ENCODE results near the gene ADAMTS2. TPM values are rescaled to one million over a fixed set of nuclear protein-coding genes. Genes with fewer than 3 reads are reported as not detected.

ADAMTS2 gene
- total and polyA plus RNA-seq, 2 of the 8 experiments (the other 6 are each of a cell fraction or from before 2014, with no cell fraction given), result 6.6 to 7.3 TPM

- H3K79me1 ChIP-seq (ENCODE audit: low read depth, low read length), result no peaks in the 10 kb centered on the region; the same call in 1 of the 2 replicates
- no peaks in the 10 kb centered on the region for H3K79me2 ChIP-seq (ENCODE audit: control insufficient read depth in 1 of 2, insufficient read depth in 2 of 2, low read length in 2 of 2)
- no peak overlapping the region for H2AK5ac ChIP-seq (ENCODE audit: low read depth, low read length)
- no peak overlapping the region for H4K91ac ChIP-seq (replicated peaks; ENCODE audit: insufficient read length, low read length)
- ChIA-PET CTCF (ENCODE audit: partially characterized antibody) (interaction anchor here (1.0 kb wide), 1 partner anchor 128 kb away, joined by 3 read pairs; no protein-coding TSS in a partner anchor), POLR2A (ENCODE audit: partially characterized antibody) (no interaction called here)
- no peaks in the 10 kb centered on the region for H3K4me1 ChIP-seq (replicated peaks in 1 of 4; ENCODE audit: control insufficient read depth in 3 of 4, insufficient read depth in 4 of 4, low read length in 3 of 4)
- no peak overlapping the region for H2BK20ac ChIP-seq (ENCODE audit: low read length)
- DNase-seq (ENCODE audit: low read depth in 1 of 2, low spot score in 2 of 2), result no peak
- no peak overlapping the region for H2AFZ ChIP-seq (ENCODE audit: low read length)
- H3K56ac ChIP-seq (replicated peaks; ENCODE audit: insufficient read length, low read depth, low read length), result no peak overlapping the region
- H3K9me3 ChIP-seq (ENCODE audit: insufficient read depth in 2 of 2, low read depth in 1 of 2, low read length in 1 of 2), result no peaks in the 10 kb centered on the region
- H4K8ac ChIP-seq (ENCODE audit: extremely low read depth, insufficient read depth, low read length), result no peak overlapping the region
- TF ChIP-seq BACH1 (IDR thresholded peaks at IDR 0.05; ENCODE audit: low read length), result no peak
- TF ChIP-seq POU5F1 (IDR thresholded peaks at IDR 0.05; ENCODE audit: low read depth, low read length), result no peak
- no peak for TF ChIP-seq FOSL1 (IDR thresholded peaks at IDR 0.05; ENCODE audit: insufficient read depth, low read depth, low read length)
- no peak for TF ChIP-seq CTBP2 (IDR thresholded peaks at IDR 0.05; ENCODE audit: borderline replicate concordance, insufficient read depth, insufficient read length, low read length)
- no peak for TF ChIP-seq RNF2 (IDR thresholded peaks at IDR 0.05; ENCODE audit: borderline replicate concordance, low read depth, low read length, missing control alignments, poor library complexity, severe bottlenecking)
- TF ChIP-seq POLR2AphosphoS5 (IDR thresholded peaks at IDR 0.05; ENCODE audit: low read depth, low read length), result no peak
- TF ChIP-seq SP4 (IDR thresholded peaks at IDR 0.05; ENCODE audit: low read length), result no peak
- no peak for TF ChIP-seq CHD2 (IDR thresholded peaks at IDR 0.05; ENCODE audit: low read length)
- TF ChIP-seq SRF (IDR thresholded peaks at IDR 0.05; ENCODE audit: low read depth, low read length), result no peak
- no peak overlapping the region for H3K18ac ChIP-seq (ENCODE audit: extremely low read depth, low read length)
- no peak overlapping the region for H2BK120ac ChIP-seq (replicated peaks; ENCODE audit: low read depth, low read length)
- H3K36me3 ChIP-seq (ENCODE audit: control insufficient read depth in 2 of 4, insufficient read depth in 4 of 4, low read length in 3 of 4), result no peaks in the 10 kb centered on the region
- no peak overlapping the region for H2BK5ac ChIP-seq (ENCODE audit: low read depth, low read length)
- H4K20me1 ChIP-seq (replicated peaks in 1 of 2; ENCODE audit: control insufficient read depth in 1 of 2, insufficient read depth in 2 of 2, low read length in 2 of 2), result peaks cover 0 to 3% of the 10 kb centered on the region in 2 experiments
- H3K27ac ChIP-seq (ENCODE audit: low read depth, low read length), result no peak overlapping the region
- H3K27me3 ChIP-seq (replicated peaks in 1 of 4; ENCODE audit: control insufficient read depth in 3 of 4, extremely low read depth in 1 of 4, insufficient read depth in 3 of 4, low read length in 3 of 4), result no peaks in the 10 kb centered on the region
- no peak overlapping the region for H3K23ac ChIP-seq (ENCODE audit: insufficient read length)
- no peak overlapping the region for H3K14ac ChIP-seq (ENCODE audit: insufficient read length)
- 90% methylated on average over 12 of the region's 12 CpGs; no CpG with 5 or more reads in 1 of the 2 experiments for WGBS, 2 experiments (ENCODE audit: extremely low coverage in 1 of 2, insufficient coverage in 1 of 2, insufficient read length in 1 of 2, insufficient replicate concordance in 2 of 2, low coverage in 1 of 2, low lambda C conversion rate in 2 of 2, missing lambda C conversion rate in 1 of 2)
- H2BK12ac ChIP-seq (ENCODE audit: low read depth, low read length), result no peak overlapping the region
- H3K4ac ChIP-seq (replicated peaks; ENCODE audit: insufficient read length, low read depth, low read length), result no peak overlapping the region
- H2BK15ac ChIP-seq (ENCODE audit: low read length), result no peak overlapping the region
- H3K23me2 ChIP-seq (ENCODE audit: low read depth, low read length), result no peaks in the 10 kb centered on the region
- no peak overlapping the region for H4K5ac ChIP-seq (ENCODE audit: insufficient read length, low read depth, low read length)
- H3K4me2 ChIP-seq (ENCODE audit: insufficient read depth in 1 of 2, low read depth in 2 of 2, low read length in 2 of 2), result no peak overlapping the region
- H3K4me3 ChIP-seq (ENCODE audit: extremely low read depth in 1 of 4, insufficient read depth in 2 of 4, low read depth in 3 of 4, low read length in 4 of 4), result no peak overlapping the region
- no peak overlapping the region for H3K9ac ChIP-seq (replicated peaks in 1 of 4; ENCODE audit: extremely low read depth in 1 of 4, low read depth in 3 of 4, low read length in 3 of 4)
- FAIRE-seq, result no peak
Observed at GRCh38 chr5:179294131-179294780, 51.0 kb downstream of the ADAMTS2 start.
